Natural killer cell (primary cell): ENCODE measurements around the gene MCTP1. TPM values are rescaled to one million over a fixed set of nuclear protein-coding genes. Genes with fewer than 3 reads are reported as not detected.
A peak's percentile ranks its signal among the peaks of the same experiment; 100 is the strongest.

Experiments used
- ATAC-seq, 3 donors: fragments of 150-1000 bp in 2 of 3; fragments of 200-7000 bp in 1 of 3; cut with Tn5 transposase; 1 replicate in 1 of 3; 2 replicates in 2 of 3; pipeline ENCODE4 v1.10.0; 2021; ENCODE audit warnings: mild to moderate bottlenecking in 2 of 3, moderate library complexity in 2 of 3
- DNase-seq, 2 donors: peaks; one replicate each; pipeline versions ENCODE4 v3.0.0 to v3.0.0-alpha.2; 2013 to 2021; ENCODE audit warnings: mixed read lengths in 1 of 2
- H3K27ac ChIP-seq: one replicate; pipeline ENCODE4 v1.5.1; 2013; ENCODE audit warnings: mild to moderate bottlenecking, low read length
- H3K27me3 ChIP-seq: one replicate; pipeline ENCODE4 v1.6.1; 2013; ENCODE audit warnings: low read length; ENCODE audit not compliant: control insufficient read depth, insufficient read depth
- H3K36me3 ChIP-seq: one replicate; pipeline ENCODE4 v1.6.1; 2013; ENCODE audit warnings: low read length; ENCODE audit not compliant: control insufficient read depth, insufficient read depth
- H3K4me1 ChIP-seq: one replicate; pipeline ENCODE4 v1.6.1; 2013; ENCODE audit warnings: low read length; ENCODE audit not compliant: control insufficient read depth, insufficient read depth
- H3K4me3 ChIP-seq: one replicate; pipeline ENCODE4 v1.5.1; 2013; ENCODE audit warnings: low read length
- H3K9me3 ChIP-seq: one replicate; pipeline ENCODE4 v1.6.1; 2013; ENCODE audit warnings: low read length; ENCODE audit not compliant: control insufficient read depth, insufficient read depth
- H3K27ac Mint-ChIP-seq, 2 donors: one replicate each; pipeline ENCODE4 v1.8.0; 2022; ENCODE audit warnings: mild to moderate bottlenecking in 2 of 2, mixed read lengths in 2 of 2, moderate library complexity in 1 of 2
- H3K27me3 Mint-ChIP-seq, 2 donors: one replicate each; pipeline ENCODE4 v1.8.0; 2022; ENCODE audit warnings: low read depth in 2 of 2, mixed read lengths in 2 of 2
- H3K36me3 Mint-ChIP-seq: one replicate; pipeline ENCODE4 v1.8.0; 2022; ENCODE audit warnings: mixed read lengths
- H3K4me1 Mint-ChIP-seq, 2 donors: one replicate each; pipeline ENCODE4 v1.8.0; 2022; ENCODE audit warnings: mixed read lengths in 2 of 2
- H3K4me3 Mint-ChIP-seq: one replicate; pipeline ENCODE4 v1.8.0; 2022; ENCODE audit warnings: mild to moderate bottlenecking, moderate library complexity, mixed read lengths
- H3K9me3 Mint-ChIP-seq, 2 donors: one replicate each; pipeline ENCODE4 v1.8.0; 2022; ENCODE audit warnings: mixed read lengths in 2 of 2
- WGBS: methylation state at CpG from one replicate; pipeline ENCODE4 v1.1.7; 2013; ENCODE audit warnings: missing lambda C conversion rate; ENCODE audit not compliant: insufficient coverage; 5-methylcytosine and 5-hydroxymethylcytosine counted together
- intact Hi-C: fragments of 100-400 bp; cut with micrococcal nuclease; formaldehyde crosslinking; loops from one replicate; pipeline ENCODE4 v1.14.2; 2022
- total RNA-seq, 4 donors: library from RNA; stranded (reverse); fragments of 120-200 nt in 1 of 4; gene quantifications; one replicate each; pipeline versions ENCODE4 v1.2.3 to v1.2.4, GENCODE V29; 2013 to 2022
- TF ChIP-seq, protein P1 (sequence below): fragments of 200-600 bp; IDR thresholded peaks from one replicate; pipeline ENCODE4 v1.8.0; 2022; ENCODE audit warnings: antibody characterized with exemption

MCTP1 gene
- total RNA-seq, 3 donors from 2014 or later (not counting 1 experiment from before 2014, with no cell fraction given), result 4.7 to 15.1 (median 9.8) TPM

- Mint-ChIP-seq H3K27ac (peak overlapping the region in 1 of 2 donors; percentile 32), H3K36me3 (no peaks in the 10 kb centered on the region), H3K4me1 (peaks cover 10 to 18% of the 10 kb centered on the region in 2 donors), H3K9me3 (no peaks in the 10 kb centered on the region), H3K4me3 (no peak overlapping the region), H3K27me3 (no peaks in the 10 kb centered on the region)
- Histone ChIP-seq H3K9me3 (no peaks in the 10 kb centered on the region), H3K27ac (no peak overlapping the region), H3K36me3 (no peaks in the 10 kb centered on the region), H3K4me1 (peaks cover 14% of the 10 kb centered on the region), H3K27me3 (no peaks in the 10 kb centered on the region), H3K4me3 (no peak overlapping the region)
- ATAC-seq (no peak), DNase-seq (no peak)
- TF ChIP-seq, protein P1, sequence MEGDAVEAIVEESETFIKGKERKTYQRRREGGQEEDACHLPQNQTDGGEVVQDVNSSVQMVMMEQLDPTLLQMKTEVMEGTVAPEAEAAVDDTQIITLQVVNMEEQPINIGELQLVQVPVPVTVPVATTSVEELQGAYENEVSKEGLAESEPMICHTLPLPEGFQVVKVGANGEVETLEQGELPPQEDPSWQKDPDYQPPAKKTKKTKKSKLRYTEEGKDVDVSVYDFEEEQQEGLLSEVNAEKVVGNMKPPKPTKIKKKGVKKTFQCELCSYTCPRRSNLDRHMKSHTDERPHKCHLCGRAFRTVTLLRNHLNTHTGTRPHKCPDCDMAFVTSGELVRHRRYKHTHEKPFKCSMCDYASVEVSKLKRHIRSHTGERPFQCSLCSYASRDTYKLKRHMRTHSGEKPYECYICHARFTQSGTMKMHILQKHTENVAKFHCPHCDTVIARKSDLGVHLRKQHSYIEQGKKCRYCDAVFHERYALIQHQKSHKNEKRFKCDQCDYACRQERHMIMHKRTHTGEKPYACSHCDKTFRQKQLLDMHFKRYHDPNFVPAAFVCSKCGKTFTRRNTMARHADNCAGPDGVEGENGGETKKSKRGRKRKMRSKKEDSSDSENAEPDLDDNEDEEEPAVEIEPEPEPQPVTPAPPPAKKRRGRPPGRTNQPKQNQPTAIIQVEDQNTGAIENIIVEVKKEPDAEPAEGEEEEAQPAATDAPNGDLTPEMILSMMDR, result no peak
- WGBS, result 86% methylated on average over 5 of the region's 7 CpGs
- intact Hi-C loops, result no loop called here
Observed at GRCh38 chr5:95068289-95068910, 216.5 kb downstream of the MCTP1 start.

DNA sequence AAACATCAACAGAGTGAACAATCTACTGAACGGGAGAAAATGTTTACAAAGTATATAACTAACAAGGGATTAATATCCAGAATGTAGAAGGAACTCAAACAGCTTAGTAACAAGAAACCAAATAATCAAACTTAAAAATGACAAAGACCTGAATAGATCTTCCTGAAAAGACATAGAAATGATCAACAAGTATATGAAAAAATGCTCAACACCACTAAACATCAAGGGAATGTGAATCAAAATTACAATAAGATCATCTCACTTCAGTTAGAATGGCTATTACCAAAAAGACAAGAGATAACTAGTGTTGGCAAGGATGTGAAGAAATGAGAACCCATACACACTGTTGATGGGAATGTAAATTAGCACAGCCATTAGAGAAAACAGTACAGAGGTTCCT lies 218.8 kb downstream of the MCTP1 start:
- no peak for ATAC-seq
- H3K9me3 Mint-ChIP-seq, result no peaks in the 10 kb centered on the region
- H3K4me3 ChIP-seq, result no peak overlapping the region

DNA sequence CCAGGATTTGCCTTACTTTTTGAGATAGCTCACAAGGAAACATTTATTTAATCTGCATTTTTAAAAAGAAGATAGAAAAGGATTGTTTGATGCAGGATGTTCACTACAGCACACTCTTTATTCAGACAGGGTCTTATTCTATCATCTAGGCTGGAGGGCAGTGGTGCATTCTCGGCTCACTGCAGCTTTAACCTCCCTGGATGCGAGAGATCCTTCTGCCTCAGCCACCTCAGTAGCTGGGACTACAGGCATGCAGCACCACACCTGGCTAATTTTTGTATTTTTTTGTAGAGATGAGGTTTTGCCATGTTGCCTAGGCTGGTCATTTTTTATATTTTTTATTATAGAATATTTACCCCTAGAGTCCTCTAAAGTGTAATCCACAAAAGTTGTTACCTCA lies 221.4 kb downstream of the MCTP1 start:
- Mint-ChIP-seq H3K27ac (no peak overlapping the region), H3K4me1 (peaks cover 0 to 11% of the 10 kb centered on the region in 2 donors), H3K9me3 (no peaks in the 10 kb centered on the region), H3K27me3 (peaks cover 0 to 4% of the 10 kb centered on the region in 2 donors), H3K36me3 (no peaks in the 10 kb centered on the region), H3K4me3 (no peak overlapping the region)
- no peaks in the 10 kb centered on the region for H3K4me1 ChIP-seq
- no peak overlapping the region for H3K27ac ChIP-seq
- no peaks in the 10 kb centered on the region for H3K9me3 ChIP-seq
- intact Hi-C loops, result no loop called here
- DNase-seq, result no peak
- no peak for ATAC-seq
- H3K36me3 ChIP-seq, result no peaks in the 10 kb centered on the region
- WGBS, result 97% methylated on average over 2 of the region's 2 CpGs
- TF ChIP-seq, protein P1, result no peak
- H3K4me3 ChIP-seq, result no peak overlapping the region
- no peaks in the 10 kb centered on the region for H3K27me3 ChIP-seq

More for the DNA sequence above, 218.8 kb downstream of the MCTP1 start:
- H3K4me1 Mint-ChIP-seq, result peaks cover 10 to 18% of the 10 kb centered on the region in 2 donors
- no peak overlapping the region for H3K27ac Mint-ChIP-seq
- DNase-seq, result no peak
- Histone ChIP-seq H3K27ac (no peak overlapping the region), H3K27me3 (no peaks in the 10 kb centered on the region), H3K4me1 (peaks cover 13% of the 10 kb centered on the region), H3K9me3 (no peaks in the 10 kb centered on the region), H3K36me3 (no peaks in the 10 kb centered on the region)
- TF ChIP-seq, protein P1, result no peak
- no peak overlapping the region for H3K4me3 Mint-ChIP-seq
- intact Hi-C loops, result no loop called here
- WGBS, result no CpG with 5 or more reads among the region's 1 CpG
- no peaks in the 10 kb centered on the region for H3K27me3 Mint-ChIP-seq
- no peaks in the 10 kb centered on the region for H3K36me3 Mint-ChIP-seq

DNA sequence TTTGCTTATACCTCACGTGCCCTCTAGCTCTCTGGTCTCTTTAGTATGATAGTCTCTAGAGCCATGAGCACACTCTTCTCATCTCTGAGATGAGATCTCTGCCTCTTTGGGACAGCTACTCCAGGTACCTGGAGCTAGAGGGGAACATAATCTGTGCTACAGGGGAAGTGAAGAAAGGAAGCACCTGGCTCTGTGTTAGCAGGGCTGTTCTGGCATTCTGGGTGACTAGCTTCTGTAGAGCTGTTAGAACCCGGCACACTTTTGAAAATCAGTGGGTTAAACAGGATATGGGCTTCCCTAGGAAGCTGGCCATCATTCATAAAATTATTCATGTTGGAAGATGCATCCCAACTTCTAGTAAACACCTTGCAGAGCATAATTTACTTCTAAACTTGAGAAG lies 224.8 kb downstream of the MCTP1 start:
- Histone ChIP-seq H3K4me3 (no peak overlapping the region), H3K27ac (no peak overlapping the region), H3K27me3 (no peaks in the 10 kb centered on the region), H3K36me3 (no peaks in the 10 kb centered on the region), H3K4me1 (no peaks in the 10 kb centered on the region), H3K9me3 (no peaks in the 10 kb centered on the region)
- ATAC-seq (no peak), DNase-seq (no peak)
- H3K9me3 Mint-ChIP-seq, result no peaks in the 10 kb centered on the region
- intact Hi-C loops, result no loop called here
- H3K27ac Mint-ChIP-seq, result no peak overlapping the region
- peaks cover 0 to 6% of the 10 kb centered on the region in 2 donors for H3K4me1 Mint-ChIP-seq
- WGBS, result 60% methylated on average over 1 of the region's 2 CpGs
- no peaks in the 10 kb centered on the region for H3K36me3 Mint-ChIP-seq
- no peak overlapping the region for H3K4me3 Mint-ChIP-seq
- TF ChIP-seq, protein P1, result no peak
- peaks cover 0 to 4% of the 10 kb centered on the region in 2 donors for H3K27me3 Mint-ChIP-seq
